Cortex of kidney (tissue), 1 donor: ENCODE results near the gene RASAL3.
A peak's percentile ranks its signal among the peaks of the same experiment; 100 is the strongest.
"Not testable (repeated sequence)": the region's sequence is repeated elsewhere in the genome, so short reads cannot be mapped to it uniquely, and the experiment has no call there.

Experiments used
- DNase-seq: peaks from one replicate; lab custom pipeline; 2025; lab: John Stamatoyannopoulos, UW

Gene RASAL3

GRCh38 chr19:15421136-15421695, 43.1 kb downstream of the RASAL3 start:
- DNase-seq = no peak

DNA sequence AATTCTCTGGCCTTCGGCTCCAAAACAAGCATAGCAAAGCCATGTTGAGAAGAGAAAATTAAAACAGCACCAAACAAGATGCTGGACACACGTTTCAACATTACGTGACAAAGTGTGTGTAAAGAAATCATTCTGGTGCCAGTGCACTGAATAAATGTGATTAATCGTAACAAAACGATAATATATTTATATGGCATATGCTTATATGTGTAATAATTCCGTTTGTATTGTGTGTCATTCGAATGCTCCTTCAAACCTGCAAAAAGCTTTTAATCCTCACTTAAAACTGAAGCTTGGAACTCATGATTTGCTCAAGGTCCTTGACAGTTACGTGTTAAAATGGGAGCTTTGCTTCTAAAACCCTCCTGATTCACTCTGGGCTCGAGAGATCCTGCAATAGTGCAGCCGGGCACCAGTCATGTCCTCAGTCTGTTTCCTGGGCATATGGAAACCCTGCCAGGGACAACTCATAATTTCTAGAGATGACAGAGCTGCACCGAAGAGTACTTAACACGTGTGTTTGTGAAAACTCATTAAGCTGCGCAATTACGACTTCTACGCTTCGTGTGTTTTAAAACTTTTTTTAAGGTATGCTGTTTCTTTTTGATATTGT, 44.8 kb downstream of the RASAL3 start:
- no peak for DNase-seq

GRCh38 chr19:15418579-15419412, 45.5 kb downstream of the RASAL3 start, which contains the start of gene AKAP8L:
AKAP8L (minus strand) TSS chr19:15418988; CDS start chr19:15418923, 65 bp downstream.
- peak; percentile 44 for DNase-seq

DNA sequence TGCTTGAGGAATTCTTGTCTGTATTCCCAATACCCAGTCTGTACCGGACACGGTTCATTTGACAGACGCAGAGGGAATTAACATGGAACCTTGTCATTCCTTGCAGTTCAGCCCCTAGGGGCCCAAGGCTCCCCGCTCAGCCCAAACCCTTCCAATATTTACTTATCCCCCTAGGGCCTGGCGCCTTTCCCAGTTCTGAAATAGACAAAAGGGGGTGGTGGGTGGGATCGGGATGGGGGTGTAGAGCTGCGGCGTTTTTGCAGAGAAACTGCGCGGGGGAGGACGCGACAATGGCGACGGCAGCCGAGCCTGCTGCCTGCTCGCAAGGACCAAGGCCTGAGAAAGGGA, 46.1 kb downstream of the RASAL3 start:
- no peak for DNase-seq

- DNase-seq = no peak
Measured at GRCh38 chr19:15417699-15418098, 46.6 kb downstream of the RASAL3 start.

DNA sequence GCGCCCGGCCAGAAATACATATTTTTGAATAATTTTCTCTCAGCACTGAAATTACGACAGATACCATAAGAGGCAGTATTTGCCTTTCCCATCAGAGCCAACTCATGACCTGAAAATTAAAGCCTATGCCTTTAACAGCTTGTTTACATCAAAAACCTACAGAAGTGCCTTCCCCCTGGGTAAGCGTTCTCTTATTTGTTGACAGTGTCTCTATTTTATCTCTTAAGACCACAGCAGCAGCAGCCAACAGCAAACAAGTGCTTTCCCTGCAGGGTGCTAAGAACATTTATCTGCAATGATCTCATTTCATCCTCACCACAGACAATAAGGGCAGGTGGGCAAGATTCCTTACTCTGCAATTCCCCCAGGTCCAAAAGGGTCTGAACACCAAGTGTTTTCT, 51.5 kb downstream of the RASAL3 start:
- no peak for DNase-seq

- not testable (repeated sequence) for DNase-seq
Measured at GRCh38 chr19:15411351-15411750, 53.0 kb downstream of the RASAL3 start.

- no peak for DNase-seq
Measured at GRCh38 chr19:15404780-15405211, 59.5 kb downstream of the RASAL3 start.

DNA sequence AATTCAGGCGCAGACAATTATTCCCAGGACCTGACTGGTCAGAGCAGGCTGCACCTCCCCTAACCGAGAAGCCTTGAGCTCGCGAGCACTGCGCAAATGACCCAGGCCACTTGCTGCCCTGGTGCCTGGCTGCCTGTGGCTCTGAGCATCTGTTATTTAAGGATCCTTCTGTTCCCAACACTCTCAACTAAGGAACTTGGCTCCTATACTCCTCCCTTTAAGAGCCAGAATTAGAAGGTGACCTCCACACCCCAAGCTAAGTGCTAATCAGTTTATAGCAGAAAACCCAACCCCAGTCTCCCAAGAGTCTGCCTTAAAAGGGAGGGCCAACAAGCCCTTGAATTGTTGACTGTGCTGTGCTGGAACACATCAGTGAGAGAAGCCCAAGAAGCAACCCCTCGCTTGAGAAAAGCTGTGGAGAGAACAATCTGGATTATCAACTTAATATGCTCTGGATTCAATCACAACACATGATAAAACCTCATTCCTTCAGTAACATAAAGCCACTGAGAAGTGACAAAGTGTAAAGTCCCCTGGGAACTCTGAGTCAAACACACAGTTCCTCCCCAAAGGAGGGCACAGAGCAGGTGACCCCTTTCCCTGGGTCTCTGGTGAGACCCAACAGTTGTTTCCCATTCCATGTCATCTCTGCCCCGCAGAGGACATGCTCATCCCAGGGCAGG, 60.1 kb downstream of the RASAL3 start:
- no peak for DNase-seq

GRCh38 chr19:15403151-15403531, 61.2 kb downstream of the RASAL3 start:
- no peak for DNase-seq

DNA sequence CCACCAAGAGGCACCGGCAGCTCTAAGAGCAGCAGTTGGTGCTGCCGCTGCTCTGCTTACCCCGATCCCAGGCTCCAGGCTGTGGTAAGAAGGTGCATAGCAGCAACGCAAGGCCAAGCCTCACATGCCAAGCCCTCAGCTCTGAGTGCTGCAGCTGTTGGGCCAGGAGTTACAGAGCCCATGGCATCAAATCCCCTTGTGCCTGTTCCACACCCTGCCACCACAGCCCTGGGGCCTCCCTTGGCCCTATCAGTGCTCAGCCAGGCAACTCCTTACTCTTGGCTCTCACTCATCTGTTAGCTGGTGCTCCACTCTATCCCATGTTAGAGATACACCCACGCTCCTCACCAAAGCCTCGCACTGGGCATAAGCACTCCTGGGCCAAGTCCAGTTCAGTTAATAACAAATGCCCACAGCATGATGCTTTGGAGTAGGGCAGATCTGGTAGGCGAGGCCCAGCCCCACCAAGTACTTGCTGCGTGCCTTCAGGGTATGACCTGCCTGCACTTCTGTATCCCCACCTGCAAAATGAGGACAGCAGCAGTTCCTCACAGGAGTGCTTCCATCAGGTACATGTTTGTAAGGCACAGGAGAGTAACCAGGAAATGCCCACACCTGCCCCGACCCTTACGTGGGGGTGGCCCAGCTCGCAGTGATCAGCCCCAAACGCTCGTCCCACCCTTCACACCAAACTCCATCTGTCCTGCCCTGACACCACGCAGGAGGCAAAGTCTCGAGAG, 61.8 kb downstream of the RASAL3 start:
- no peak for DNase-seq
